ENCODE results near the gene SWT1.
"Not testable (repeated sequence)": the region's sequence is repeated elsewhere in the genome, so short reads cannot be mapped to it uniquely, and the experiment has no call there.

SWT1 gene

DNA sequence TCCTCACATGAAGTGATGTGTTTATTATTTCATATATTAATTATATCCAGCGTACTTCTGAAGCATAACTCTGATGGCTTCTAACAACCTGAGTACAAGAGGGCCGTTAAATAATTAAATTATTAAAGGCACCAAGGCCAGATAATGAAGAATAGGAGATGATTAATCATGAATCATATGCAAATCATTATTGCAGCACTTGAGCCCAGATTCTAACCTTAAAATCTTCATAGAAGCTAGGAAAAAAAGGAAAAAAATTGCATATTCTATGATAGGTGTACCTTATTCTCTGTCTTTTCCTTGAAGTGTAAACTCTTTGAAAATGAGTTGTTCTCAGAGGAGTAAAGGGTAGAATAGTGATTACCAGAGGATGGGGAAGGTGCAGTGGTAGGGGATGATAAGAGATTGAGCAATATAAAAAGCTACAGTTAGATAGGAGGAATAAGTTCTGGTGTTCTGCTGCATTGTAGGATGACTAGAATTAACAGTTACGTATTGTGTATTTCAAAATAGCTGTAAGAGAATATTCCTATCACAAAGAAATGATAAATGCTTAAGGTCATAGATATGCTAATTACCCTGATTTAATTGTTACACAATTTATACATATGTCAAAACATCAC is 51.1 kb downstream of the SWT1 start:
- DNase-seq (ENCODE audit: low read depth) = no peak
- no peak overlapping the region for H3K4me3 ChIP-seq (ENCODE audit: low read depth, low read length)
- TF ChIP-seq, protein P1, sequence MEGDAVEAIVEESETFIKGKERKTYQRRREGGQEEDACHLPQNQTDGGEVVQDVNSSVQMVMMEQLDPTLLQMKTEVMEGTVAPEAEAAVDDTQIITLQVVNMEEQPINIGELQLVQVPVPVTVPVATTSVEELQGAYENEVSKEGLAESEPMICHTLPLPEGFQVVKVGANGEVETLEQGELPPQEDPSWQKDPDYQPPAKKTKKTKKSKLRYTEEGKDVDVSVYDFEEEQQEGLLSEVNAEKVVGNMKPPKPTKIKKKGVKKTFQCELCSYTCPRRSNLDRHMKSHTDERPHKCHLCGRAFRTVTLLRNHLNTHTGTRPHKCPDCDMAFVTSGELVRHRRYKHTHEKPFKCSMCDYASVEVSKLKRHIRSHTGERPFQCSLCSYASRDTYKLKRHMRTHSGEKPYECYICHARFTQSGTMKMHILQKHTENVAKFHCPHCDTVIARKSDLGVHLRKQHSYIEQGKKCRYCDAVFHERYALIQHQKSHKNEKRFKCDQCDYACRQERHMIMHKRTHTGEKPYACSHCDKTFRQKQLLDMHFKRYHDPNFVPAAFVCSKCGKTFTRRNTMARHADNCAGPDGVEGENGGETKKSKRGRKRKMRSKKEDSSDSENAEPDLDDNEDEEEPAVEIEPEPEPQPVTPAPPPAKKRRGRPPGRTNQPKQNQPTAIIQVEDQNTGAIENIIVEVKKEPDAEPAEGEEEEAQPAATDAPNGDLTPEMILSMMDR (IDR thresholded peaks at IDR 0.05; ENCODE audit: low read depth, low read length, missing control alignments) = no peak

DNA sequence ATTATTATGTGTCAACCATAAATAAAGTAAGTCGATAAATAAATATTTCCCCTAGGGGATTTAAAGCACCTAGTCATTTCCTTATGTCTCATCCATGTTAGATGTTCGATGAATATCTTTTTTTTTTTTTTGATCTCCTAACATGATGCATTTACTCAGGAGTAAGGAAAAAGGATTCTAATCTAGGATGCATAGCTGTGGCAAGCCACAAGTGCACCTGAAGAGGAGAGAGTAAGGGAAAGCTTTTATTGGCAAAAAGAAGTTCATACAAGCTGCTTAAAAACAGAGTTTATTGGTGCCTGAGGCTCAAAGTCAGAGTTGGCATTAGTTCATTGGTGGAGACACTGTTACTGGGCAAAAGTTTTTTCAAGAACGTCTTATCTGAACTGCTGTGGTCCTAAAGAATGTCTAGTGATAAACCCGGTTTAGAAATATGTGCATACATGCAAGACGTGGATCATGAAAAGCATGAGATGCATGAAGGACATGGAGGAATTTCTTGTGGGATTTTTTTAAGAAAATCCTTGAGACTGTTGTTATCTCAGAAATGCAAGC is 51.7 kb downstream of the SWT1 start:
- TF ChIP-seq, protein P1 (IDR thresholded peaks at IDR 0.05; ENCODE audit: low read depth, low read length, missing control alignments) = no peak
- H3K4me3 ChIP-seq (ENCODE audit: low read depth, low read length) = no peak overlapping the region
- DNase-seq (ENCODE audit: low read depth) = no peak

- not testable (repeated sequence) for DNase-seq (ENCODE audit: low read depth); H3K4me3 ChIP-seq (ENCODE audit: low read depth, low read length)
These were observed 52.4 kb downstream of the SWT1 start for GRCh38 chr1:185209357-185209756.

GRCh38 chr1:185213091-185213490 is 56.1 kb downstream of the SWT1 start:
- H3K4me3 ChIP-seq (ENCODE audit: low read depth, low read length) = no peak overlapping the region
- DNase-seq (ENCODE audit: low read depth) = no peak
- TF ChIP-seq, protein P1 (IDR thresholded peaks at IDR 0.05; ENCODE audit: low read depth, low read length, missing control alignments) = no peak

- H3K4me3 ChIP-seq (ENCODE audit: low read depth, low read length) = no peak overlapping the region
- no peak for DNase-seq (ENCODE audit: low read depth)
- TF ChIP-seq, protein P1 (IDR thresholded peaks at IDR 0.05; ENCODE audit: low read depth, low read length, missing control alignments) = no peak
These were observed 58.9 kb downstream of the SWT1 start for GRCh38 chr1:185215911-185216310.

DNA sequence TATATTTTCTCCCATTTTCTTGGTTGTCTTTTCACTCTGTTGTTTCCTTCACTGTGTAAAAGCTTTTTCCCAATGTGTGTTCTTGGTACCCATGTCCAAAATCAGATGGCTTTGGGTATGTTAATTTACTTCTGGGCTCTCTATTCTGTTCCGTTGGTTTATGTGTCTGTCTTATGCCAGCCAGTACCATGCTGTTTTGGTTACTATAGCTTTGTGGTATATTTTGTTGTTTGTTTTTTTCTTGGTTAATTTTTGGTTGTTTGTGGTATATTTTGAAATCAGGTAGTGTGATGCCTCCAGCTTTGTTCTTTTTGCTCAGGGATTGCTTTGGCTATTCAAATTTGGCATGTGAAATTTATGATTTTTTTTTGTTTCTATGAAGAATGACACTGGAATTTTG is 67.2 kb downstream of the SWT1 start:
- DNase-seq (ENCODE audit: low read depth) = no peak
- TF ChIP-seq, protein P1 (IDR thresholded peaks at IDR 0.05; ENCODE audit: low read depth, low read length, missing control alignments) = no peak
- H3K4me3 ChIP-seq (ENCODE audit: low read depth, low read length) = no peak overlapping the region

DNA sequence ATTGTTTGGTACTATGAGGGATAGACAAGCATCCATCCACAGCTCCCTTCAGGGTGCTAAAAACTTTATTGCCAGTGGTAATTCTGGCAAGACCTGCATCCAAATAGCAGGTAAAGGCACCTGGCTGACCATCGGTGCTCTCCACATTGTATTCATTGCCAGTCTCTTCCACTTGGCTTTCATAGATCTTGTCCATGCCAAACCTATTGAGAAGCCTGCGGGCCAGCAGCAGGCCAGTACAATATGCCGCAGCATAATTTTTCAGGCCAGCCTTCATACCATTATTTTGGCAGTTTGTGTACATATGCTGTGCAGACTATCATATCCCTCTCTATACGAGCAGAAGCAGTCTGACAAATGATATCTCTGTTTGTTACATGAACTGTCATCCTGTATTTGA is 70.2 kb downstream of the SWT1 start:
- no peak for DNase-seq (ENCODE audit: low read depth)
- no peak overlapping the region for H3K4me3 ChIP-seq (ENCODE audit: low read depth, low read length)
- TF ChIP-seq, protein P1 (IDR thresholded peaks at IDR 0.05; ENCODE audit: low read depth, low read length, missing control alignments) = no peak
